Measurements from ENCODE around the gene CLN3.
"Not testable (repeated sequence)": the region's sequence is repeated elsewhere in the genome, so short reads cannot be mapped to it uniquely, and the experiment has no call there.

CLN3 gene

DNA sequence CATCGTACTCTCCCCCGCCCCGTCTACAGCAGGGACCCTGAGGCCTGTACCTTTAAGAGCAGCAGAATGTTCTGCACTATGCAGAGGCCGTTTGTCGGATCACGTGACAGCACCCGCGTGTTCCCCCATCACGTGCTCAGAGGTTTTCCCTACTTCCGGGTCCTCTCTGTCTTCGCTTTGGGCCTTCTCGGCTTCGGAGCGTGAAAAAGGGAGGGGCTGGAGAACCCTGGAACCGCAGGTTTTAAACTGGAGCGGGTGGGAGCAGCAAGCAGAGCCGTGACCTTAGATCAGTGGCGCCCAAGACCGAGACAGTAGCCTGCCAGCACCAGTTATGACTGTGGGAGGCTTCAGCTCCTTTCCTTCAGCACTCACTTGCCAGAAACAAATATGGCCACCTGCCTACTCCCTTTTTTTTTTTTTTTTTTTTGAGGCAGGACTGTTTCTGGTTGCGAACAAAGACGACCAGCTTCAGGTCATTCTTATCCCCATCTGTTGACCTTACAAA is at the start of gene CLN3:
CLN3 (minus strand) TSS at position 105 of the 505 bp plus-strand sequence. CDS start 315 bp downstream, outside the sequence.
- peak; percentile 60 for DNase-seq

DNA sequence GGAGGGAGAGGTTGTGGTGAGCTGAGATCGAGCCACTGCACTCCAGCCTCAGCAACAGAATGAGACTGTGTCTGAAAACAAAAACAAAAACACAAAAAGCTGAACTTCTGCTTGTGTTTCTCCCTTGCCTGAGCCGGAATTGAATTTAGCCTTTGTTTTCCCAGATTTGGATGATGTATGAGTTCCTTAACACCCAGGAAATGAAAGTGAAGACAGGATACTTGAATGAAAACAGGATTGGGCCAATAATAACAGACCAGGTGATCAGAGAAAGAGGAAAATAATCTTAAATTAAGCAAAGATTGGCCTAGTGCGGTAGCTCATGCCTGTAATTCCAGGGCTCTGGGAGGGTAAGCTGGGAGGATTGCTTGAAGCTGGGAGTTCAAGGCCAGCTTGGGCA is 48.5 kb upstream of the CLN3 start:
- DNase-seq = no peak

DNA sequence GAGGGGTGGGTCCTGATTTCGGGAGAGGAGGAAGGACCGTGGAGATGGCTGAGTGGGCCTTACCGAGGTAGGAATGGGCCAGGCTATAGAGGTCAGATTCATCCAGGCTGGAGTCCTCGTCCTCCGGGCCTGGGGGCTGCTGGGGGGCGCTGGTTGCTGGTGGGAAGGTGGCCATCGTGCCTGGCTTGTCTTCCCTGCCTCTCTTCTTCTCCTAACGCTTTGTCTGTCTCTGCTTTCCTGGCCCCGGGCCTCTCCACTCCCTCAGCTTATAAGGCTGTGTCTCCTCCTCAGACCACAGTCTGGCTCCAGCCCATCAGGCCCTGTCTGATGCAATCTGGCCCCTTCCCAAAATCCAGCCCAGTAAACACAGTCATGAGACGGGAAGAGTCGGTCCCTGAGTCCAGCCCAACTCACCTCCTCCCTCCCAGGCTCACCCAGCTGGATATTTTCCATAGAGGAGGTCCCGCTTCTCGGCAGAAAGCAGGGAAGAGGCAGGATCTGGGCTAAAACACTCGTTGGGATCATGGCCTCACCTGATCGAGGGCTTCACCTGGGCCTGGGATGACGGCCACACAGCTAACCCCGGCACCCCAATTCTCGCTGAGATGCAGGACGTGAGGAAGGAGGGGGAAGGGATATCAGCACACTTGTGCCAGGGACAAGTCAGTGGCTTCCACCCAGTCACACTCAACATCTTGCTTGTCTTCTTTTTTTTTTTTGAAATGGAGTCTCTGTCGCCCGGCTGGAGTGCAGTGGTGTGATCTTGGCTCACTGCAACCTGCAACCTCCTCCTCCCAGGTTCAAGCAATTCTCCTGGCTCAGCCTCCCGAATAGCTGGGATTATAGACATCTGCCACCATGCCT is 47.1 kb upstream of the CLN3 start, which contains the start of gene NUPR1:
NUPR1 (minus strand) TSS at position 242 of the 864 bp plus-strand sequence; CDS start at position 175, 67 bp downstream.
- DNase-seq = no peak

DNA sequence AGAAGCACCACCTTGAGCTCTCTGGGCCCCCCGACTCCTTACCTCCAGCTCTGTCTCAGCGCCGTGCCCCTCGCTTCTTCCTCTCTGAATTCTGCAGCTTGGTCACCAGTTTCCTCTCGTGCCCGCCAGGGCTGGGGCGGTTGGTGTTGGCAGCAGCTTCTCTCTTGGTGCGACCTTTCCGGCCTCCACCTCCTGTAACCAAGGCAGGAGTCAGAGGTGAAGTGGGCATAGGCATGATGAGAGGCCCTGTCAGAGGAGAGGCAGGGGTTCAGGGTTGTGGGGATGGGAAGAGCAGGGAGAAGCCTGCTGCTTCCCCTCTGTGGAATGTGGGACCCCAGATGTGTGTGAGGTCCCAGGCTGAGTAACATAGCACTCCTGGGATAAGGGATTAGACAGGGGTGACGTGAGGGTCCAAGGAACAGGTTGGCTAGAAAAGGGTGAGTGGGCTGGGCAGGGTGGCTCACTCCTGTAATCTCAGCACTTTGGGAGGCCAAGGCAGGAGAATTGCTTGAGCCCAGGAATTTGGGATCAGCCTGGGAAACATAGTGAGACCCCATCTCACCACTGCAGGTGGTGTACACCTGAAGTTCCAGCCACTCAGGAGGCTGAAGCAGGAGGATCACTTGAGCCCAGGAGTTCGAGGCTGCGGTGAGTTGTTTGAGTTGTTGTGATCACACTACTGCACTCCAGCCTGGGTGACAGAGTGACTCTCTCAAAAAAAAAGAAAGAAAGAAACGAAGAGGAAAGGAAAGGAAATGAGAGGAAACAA is 46.3 kb upstream of the CLN3 start:
- no peak for DNase-seq

DNA sequence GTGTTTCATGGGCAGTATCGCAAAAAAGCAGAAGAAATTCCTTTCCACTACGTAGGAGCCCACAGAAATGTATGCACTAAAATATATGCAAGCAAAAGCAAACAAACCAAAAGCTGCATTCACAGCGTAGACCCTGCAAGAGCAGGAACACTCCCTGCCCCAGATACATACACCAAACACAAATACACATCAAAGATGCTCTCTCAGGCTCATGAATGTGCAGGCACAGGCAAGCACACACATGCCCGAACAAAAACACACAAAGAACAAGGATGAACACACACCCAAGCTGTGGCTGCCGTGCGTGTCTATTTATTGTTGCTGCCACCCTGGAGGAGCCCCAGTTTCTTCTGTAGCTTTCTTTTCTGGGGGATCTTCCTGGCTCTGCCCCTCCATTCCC is 45.2 kb upstream of the CLN3 start:
- DNase-seq = no peak

DNA sequence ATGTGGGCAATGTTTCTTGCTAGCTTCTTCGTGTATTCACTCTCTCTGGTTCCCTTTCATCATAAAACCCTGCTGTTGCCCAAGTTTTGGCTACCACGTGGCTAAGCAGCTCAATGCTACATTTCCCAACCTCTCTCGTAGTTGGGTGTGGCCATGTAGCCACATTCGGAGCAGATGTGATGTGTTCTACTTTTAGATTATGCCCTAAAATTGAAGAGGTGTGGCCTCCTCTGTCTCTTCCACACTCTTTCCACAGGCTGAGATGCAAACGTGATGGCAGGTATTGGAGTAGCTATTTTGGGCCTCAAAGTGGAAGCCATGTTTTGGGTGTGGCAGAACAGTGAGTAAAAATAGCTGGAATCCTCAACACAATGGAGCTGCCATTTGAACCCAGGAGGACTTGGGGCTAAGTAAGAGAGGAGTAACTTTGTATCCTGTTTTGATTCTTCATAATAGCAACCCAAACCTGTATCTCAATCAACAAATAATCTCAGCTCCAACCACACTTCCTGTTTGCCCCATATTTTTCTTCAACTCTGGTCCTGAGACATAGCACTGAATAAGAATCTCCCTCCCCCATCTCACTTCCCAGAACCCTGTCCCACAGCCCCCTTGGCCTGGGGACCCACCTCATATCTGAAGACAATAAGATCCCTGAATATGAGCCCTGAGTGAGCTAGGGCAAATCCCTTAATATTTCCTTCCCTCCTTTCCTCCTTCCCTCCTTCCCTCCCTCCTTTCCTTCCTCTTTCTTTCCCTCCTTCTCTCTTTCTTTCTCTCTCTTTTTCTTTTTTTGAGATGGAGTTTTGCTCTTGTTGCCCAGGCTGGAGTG is 42.9 kb upstream of the CLN3 start:
- no peak for DNase-seq

GRCh38 chr16:28532940-28533647 is 41.2 kb upstream of the CLN3 start:
- DNase-seq = no peak

DNA sequence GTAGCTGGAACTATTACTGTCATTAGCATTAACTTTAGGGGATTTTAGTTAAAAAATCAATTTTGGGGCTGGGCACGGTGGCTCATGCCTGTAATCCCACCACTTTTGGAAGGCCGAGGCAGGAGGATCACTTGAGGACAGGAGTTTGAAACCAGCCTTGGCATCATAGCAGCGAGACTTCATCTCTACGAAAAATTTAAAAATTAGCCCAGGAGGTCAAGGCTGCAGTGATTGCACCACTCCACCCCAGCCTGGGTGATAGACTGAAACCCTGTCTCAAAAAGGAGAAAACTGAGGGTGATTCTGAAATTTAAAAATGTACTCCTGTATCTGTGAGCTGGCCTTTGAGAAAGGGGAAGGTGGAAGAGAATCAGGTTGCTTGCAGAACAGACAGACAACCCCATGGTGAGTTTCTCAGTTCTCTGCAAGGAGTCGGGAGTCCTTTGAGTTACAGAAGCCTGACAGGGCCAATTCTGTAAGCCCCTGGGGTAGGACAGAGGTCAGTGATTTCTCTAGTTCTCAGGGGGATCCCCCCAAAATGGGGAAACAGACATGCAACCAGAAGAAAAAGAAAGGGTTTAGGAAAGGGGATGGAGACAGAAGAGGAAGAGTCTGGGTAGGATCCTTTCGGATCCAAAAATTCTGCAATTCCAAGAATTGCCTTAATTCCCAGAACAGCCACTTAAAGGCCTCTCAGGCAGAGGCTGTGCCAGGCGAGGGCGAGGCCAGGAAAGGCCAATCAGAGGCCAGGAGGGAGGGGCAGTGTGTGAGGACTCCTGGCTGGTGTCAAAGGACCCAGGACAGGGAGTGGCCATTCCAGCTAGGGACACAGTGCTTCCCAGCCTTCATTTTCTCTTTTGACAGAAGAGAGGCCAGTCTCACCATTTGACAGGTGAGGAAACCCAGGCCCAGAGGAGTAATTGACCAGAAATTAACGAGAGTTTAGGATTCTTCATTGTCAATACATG is 40.2 kb upstream of the CLN3 start:
- no peak for DNase-seq

DNA sequence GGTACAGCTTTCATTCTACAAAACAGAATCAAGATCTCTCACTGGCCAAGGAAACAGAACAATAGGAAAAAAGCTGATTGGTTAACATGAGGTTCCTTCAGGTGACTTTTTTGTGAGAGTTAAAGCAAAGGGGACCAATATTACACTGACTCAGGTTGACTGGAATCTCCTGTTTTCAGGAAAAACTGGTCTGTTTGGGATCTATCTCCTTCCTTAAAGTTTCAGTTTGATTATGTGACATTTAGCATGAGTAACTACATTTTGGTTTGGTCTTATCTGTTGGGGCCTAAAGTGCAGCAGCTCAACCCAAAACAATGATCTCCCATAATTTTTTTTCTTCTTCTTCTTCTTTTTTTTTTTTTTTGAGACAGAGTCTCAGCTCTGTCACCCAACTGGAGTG is 37.2 kb upstream of the CLN3 start:
- DNase-seq = no peak

DNA sequence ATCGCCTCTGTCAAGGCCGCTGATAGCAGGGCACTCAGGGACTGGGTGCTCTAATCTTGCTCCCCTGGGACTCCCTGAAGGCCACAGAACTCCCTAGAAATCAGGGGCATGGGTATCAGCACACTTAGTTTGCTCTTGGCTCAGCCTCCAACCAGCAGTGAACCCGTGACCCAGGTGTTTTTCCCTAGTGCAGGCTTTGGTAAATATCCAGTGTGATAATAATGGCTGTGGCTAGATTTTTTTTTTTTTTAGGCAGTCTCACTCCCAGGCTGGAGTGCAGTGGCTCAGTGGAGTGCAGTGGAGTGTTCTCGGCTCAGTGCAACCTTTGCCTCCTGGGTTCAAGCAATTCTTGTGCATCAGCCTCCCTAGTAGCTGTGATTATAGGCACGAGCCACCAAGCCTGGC is 36.6 kb upstream of the CLN3 start:
- DNase-seq = no peak

DNA sequence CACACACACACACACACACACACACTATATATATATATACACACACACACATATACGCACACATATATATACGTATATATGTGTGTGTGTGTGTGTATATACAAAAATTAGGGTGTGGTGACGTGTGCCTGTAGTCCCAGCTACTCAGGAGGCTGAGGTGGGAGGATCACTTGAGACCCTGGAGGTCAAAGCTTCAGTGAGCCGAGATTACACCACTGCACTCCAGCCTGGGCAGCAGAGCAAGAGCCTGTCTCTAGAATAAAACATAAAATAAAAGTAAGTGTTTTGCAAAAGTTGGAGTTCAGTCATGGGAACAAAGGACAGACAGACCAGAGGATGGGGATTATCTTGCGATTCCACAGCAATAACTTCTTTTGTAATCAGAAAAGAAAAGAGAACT is 36.1 kb upstream of the CLN3 start:
- DNase-seq = no peak

DNA sequence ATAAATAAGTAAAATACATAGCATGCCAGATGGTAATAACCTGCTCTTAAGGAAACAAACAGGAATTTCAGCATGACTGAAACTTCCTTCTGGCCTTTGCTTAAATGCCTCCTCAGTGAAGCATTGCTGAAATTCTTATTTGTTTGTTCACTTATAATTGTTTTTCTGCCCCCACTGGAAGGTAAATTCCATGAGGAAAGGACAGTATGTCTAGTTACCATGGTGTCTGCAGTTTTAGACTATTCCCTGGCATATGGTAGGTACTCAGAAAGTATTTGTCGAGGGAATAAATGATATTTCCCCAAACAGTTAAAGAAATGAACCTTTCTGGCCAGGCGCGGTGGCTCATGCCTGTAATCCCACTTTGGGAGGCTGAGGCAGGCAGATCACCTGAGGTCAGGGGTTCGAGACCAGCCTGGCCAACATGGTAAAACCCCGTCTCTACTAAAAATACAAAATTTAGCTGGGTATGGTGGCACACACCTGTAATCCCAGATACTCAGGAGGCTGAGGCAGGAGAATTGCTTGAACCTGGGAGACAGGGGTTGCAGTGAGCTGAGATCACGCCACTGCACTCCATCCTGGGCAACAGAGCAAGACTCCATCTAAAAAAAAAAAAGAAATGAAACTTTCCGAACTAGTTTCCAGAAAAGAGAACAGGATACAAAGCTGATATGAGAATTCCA is 35.4 kb upstream of the CLN3 start:
- not testable (repeated sequence) for DNase-seq

GRCh38 chr16:28526201-28527099 is 34.6 kb upstream of the CLN3 start:
- no peak for DNase-seq

DNA sequence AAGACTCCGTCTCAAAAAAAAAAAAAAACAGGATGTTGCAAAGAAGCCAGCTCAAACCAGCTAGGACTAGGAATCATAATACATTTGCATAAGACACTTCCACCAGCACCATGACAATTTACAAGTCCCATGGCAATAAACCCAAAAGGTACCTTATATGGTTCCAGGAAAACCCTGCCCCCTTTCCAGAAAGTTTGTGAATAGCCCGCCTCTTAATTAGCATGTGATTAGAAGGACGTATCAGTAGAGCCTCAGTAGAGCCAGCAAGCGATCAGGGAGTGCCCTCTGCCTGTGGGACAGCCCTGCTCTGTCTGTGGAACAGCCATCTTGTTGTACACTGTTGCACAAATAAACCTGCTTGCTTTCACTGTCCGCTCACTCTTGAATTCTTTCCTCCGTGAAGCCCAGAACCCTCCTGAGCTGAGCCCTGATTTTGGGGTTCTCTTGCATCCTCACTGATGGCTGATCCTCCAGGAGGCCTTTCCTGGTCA is 32.9 kb upstream of the CLN3 start:
- DNase-seq = no peak

GRCh38 chr16:28522792-28523191 is 30.9 kb upstream of the CLN3 start:
- no peak for DNase-seq

GRCh38 chr16:28521436-28521835 is 29.6 kb upstream of the CLN3 start:
- DNase-seq = no peak

DNA sequence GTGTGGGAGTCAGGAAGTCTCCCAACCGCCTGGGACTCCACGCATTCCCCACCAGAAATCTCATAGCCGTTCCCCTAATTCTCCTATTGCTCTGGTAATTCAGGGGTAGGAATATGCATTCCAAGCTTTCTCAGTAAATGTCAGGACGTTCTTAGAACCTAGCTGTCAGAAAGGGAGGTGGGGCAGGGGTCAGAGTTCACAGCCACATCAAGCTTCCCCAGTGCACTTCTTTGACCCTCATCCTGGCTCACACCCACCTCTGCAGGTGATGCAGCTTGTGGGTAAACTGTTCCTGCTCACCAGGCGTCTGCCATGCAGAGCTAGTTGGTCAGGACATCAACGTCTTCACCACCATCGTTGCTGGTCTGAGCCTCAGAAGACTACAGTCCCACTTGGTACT is 28.8 kb upstream of the CLN3 start:
- no peak for DNase-seq

DNA sequence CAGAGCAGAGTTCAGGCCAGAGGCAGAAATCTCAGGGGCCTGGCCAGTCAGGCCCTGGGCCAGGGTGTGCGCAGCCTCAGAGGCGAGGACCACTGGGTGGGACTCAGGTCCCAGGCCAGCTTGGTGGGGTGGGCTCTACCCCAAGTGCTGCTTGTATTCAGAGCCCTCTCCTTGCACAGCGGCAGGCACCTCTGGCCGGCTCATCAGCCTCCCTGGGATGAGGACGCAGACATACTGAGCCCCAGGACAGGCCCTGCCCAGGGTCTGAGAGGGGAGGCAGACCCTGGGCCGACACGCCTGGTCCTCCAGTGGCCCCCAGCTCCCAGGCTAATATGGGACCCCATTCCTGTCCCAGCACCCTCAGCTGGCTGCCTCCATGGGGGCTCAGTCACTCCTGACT is 22.4 kb upstream of the CLN3 start:
- no peak for DNase-seq
